Measurements from ENCODE around the gene CX3CR1.

CX3CR1 gene

GRCh38 chr3:39269528-39269927, 10.3 kb downstream of the CX3CR1 start:
- in situ Hi-C loops (cut with MboI; ENCODE audit: low sequenced_read_pairs): no loop called here

GRCh38 chr3:39268549-39268900, 11.3 kb downstream of the CX3CR1 start:
- in situ Hi-C loops (cut with MboI; ENCODE audit: low sequenced_read_pairs): no loop called here

GRCh38 chr3:39267631-39268548, 11.9 kb downstream of the CX3CR1 start:
- in situ Hi-C loops (cut with MboI; ENCODE audit: low sequenced_read_pairs): no loop called here

- in situ Hi-C loops (cut with MboI; ENCODE audit: low sequenced_read_pairs): no loop called here
Observed at GRCh38 chr3:39264053-39264452, 15.8 kb downstream of the CX3CR1 start.

- in situ Hi-C loops (cut with MboI; ENCODE audit: low sequenced_read_pairs): no loop called here
Observed at GRCh38 chr3:39263576-39263975, 16.3 kb downstream of the CX3CR1 start.

GRCh38 chr3:39262846-39263245, 17.0 kb downstream of the CX3CR1 start:
- in situ Hi-C loops (cut with MboI; ENCODE audit: low sequenced_read_pairs): no loop called here

GRCh38 chr3:39261726-39262125, 18.1 kb downstream of the CX3CR1 start:
- in situ Hi-C loops (cut with MboI; ENCODE audit: low sequenced_read_pairs): no loop called here

- in situ Hi-C loops (cut with MboI; ENCODE audit: low sequenced_read_pairs): no loop called here
Observed at GRCh38 chr3:39260957-39261356, 18.9 kb downstream of the CX3CR1 start.

GRCh38 chr3:39260318-39260717, 19.5 kb downstream of the CX3CR1 start:
- in situ Hi-C loops (cut with MboI; ENCODE audit: low sequenced_read_pairs): no loop called here

- in situ Hi-C loops (cut with MboI; ENCODE audit: low sequenced_read_pairs): no loop called here
Observed at GRCh38 chr3:39255503-39256325, 24.1 kb downstream of the CX3CR1 start.

GRCh38 chr3:39254806-39255449, 24.9 kb downstream of the CX3CR1 start:
- in situ Hi-C loops (cut with MboI; ENCODE audit: low sequenced_read_pairs): no loop called here

- in situ Hi-C loops (cut with MboI; ENCODE audit: low sequenced_read_pairs): no loop called here
Observed at GRCh38 chr3:39251576-39251975, 28.3 kb downstream of the CX3CR1 start.

GRCh38 chr3:39250116-39250747, 29.6 kb downstream of the CX3CR1 start:
- in situ Hi-C loops (cut with MboI; ENCODE audit: low sequenced_read_pairs): no loop called here

GRCh38 chr3:39249453-39250115, 30.3 kb downstream of the CX3CR1 start:
- in situ Hi-C loops (cut with MboI; ENCODE audit: low sequenced_read_pairs): no loop called here

- in situ Hi-C loops (cut with MboI; ENCODE audit: low sequenced_read_pairs): no loop called here
Observed at GRCh38 chr3:39241561-39241960, 38.3 kb downstream of the CX3CR1 start.

GRCh38 chr3:39237027-39237426, 42.8 kb downstream of the CX3CR1 start:
- in situ Hi-C loops (cut with MboI; ENCODE audit: low sequenced_read_pairs): no loop called here

- in situ Hi-C loops (cut with MboI; ENCODE audit: low sequenced_read_pairs): no loop called here
Observed at GRCh38 chr3:39234651-39235050, 45.2 kb downstream of the CX3CR1 start.

GRCh38 chr3:39232859-39233258, 47.0 kb downstream of the CX3CR1 start:
- in situ Hi-C loops (cut with MboI; ENCODE audit: low sequenced_read_pairs): no loop called here

- in situ Hi-C loops (cut with MboI; ENCODE audit: low sequenced_read_pairs): no loop called here
Observed at GRCh38 chr3:39230453-39230852, 49.4 kb downstream of the CX3CR1 start.

- in situ Hi-C loops (cut with MboI; ENCODE audit: low sequenced_read_pairs): no loop called here
Observed at GRCh38 chr3:39228496-39228895, 51.3 kb downstream of the CX3CR1 start.
